ENCODE results near the gene PARVG.

The PARVG gene

DNA sequence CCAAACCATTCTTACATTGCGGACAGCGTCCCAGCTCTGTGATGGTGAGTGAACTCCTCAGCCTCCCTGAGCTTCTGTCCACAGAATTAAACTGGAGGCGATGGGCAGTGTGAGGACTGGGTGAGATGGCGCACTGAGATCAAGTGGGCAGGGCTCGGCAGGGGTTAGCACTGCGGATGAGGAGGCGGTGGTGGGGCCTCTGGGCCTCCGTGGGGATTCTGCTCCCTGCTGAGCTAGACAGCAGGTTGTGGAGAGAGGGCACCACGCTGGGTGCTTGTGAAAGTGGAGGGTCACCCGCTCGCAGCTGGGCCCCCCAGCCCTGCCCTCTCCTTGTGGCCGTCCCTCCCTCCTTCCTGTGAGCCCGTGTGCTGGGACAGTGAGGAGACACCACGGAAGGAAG lies 25.6 kb upstream of the PARVG start:
- no peak for DNase-seq

DNA sequence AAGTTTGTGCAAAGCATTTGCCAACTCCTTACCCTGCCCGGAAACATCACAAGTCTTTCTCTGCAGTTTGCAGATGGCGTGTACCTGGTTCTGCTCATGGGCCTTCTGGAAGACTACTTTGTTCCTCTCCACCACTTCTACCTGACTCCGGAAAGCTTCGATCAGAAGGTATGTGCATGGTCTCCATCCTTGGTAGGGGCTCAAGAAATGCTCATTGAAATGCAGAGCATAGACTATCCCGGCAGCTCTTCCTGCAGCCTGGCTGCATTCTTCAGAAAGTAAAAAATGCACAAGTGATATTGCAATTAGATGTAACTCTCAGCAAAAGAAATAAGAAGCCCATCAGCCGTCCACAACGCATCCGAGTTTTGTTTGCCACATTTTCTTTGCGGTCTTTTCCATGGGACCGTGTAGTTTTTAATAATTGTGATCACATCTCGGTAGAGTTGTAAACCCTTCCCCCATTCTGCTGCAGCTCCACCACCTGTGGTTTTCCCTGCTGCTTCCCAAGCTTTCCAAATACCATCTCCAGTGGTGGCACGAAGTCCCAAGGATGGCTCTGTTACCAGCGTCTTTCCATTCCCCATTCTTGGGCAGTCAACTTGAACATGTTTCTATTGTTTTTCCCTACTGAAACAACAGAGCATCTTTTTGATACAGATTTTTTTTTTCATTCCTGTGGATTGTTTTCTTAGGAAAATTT lies 22.7 kb upstream of the PARVG start:
- no peak for DNase-seq

DNA sequence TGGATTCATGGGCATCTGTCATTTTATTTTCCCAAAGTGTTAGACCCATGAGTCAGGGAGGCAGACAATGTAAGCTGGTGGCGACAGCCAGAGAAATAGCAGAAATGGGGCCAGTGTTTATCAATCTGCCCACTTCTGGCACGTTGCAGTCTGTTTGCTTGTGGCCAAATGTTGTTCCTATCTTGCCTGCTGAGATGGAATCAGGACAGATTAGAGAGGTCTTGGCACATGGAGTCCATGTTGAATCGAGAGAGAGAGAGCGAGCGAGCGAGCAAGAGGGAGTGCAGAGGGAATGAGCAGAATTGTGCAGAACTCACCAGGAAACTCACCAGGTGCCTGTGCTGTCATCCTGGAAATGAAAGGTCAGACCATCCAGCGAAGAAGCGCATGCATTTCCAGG lies 21.9 kb upstream of the PARVG start:
- DNase-seq: no peak

DNA sequence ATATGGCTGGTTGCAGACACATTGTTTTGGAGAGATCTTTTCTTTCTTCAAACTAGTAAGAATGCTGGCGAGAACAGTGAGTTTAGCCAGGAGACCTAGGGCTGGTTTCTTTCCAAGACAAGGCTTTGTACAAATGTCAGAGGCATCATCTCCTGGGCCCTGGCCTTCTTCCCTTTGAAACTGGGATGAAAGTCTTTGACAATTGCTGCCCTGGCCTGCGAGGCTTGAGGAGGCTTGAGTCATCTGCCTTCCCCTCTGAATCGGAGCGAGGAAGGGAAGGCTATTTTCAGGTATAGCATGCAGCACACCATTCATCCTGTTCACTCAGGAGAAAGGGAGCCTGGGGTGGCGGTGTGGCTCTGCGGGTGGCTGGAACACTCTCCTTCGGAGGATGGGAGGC lies 21.5 kb upstream of the PARVG start:
- DNase-seq: no peak

- no peak for DNase-seq
These were observed 20.9 kb upstream of the PARVG start for GRCh38 chr22:44159811-44160210.

DNA sequence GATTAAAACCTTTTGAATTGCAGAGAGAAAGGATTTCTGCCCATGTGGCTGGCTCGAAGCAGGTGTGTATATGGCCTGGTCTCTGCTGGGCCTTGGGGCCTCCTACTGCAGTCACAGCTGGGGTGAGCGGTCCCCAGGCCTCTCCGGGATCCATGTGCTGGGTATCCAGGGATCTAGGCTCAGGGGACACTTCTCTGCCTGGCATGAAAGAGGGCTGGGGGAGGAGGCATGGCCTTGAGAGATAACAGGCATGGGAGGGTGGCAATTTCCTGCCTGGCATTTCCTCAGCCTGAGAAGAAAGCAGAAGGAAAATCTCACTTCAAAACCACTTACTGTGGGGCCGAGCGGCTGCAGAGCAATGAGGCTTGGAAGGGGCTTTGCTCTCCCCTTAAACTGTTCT lies 20.3 kb upstream of the PARVG start:
- DNase-seq: no peak

GRCh38 chr22:44161673-44162072 lies 19.1 kb upstream of the PARVG start:
- DNase-seq: no peak

DNA sequence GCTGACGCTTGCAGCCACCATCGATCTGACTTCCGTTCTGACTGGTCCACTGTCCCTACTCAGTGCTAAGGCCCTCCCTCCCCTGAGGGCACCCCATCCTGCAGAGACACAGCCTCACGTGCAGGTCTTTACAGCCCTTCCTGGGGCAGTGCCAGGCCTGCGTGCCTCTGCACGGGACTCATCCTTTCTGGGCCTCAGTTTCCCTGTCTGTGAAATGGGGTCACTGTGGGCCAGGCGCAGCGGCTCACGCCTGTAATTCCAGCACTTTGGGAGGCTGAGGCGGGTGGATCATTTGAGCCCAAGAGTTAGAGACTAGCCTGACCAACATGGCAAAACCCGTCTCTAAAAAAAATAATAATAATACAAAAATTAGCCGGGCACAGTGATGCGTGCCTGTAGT lies 17.8 kb upstream of the PARVG start:
- no peak for DNase-seq

DNA sequence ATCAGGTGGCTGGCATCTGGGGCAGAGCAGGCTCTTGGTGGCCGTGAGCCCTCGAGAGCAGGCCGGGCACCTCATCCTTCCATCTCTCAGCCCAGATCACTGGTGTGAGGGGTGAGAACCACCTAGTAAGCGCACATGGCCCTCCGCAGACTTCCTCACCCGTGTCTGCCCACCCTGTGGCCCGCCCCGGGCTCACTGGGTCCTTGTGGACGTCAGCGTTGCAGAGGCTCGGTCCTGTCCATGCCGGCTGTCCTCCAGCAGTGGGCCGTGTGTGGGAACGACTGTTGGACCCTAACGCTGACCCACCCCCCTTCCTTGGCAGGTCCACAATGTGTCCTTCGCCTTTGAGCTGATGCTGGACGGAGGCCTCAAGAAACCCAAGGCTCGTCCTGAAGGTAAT lies 17.2 kb upstream of the PARVG start:
- DNase-seq: no peak

GRCh38 chr22:44164031-44164430 lies 16.7 kb upstream of the PARVG start:
- DNase-seq: no peak

DNA sequence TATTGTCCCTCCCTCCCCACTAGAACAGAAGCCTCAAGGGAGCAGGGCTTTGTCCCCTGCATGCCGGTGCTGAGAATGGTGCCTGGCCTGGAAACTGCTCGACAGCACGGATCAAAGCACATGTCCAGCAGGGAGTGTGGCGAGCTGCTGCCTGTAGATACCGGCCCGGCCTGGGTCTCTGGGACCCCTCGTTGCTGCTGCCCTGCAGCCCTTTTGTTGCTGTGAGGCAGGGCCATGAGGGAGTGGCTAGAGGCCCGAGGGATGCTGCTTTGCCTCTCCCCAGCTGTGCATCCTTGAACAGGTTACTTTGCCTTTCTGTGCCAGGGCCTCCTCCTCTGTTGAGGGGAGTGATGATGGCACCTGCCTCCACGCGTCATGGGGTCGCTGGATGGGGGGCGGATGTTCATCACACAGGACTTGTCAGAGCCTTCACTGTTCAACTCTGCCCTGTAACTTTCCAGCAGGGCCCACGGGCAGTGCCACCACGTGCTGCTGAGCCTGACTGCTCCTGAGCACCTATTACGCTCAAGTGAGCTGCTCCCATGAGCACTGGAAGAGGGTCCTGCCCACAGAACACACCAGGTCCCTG lies 15.3 kb upstream of the PARVG start:
- DNase-seq: no peak

DNA sequence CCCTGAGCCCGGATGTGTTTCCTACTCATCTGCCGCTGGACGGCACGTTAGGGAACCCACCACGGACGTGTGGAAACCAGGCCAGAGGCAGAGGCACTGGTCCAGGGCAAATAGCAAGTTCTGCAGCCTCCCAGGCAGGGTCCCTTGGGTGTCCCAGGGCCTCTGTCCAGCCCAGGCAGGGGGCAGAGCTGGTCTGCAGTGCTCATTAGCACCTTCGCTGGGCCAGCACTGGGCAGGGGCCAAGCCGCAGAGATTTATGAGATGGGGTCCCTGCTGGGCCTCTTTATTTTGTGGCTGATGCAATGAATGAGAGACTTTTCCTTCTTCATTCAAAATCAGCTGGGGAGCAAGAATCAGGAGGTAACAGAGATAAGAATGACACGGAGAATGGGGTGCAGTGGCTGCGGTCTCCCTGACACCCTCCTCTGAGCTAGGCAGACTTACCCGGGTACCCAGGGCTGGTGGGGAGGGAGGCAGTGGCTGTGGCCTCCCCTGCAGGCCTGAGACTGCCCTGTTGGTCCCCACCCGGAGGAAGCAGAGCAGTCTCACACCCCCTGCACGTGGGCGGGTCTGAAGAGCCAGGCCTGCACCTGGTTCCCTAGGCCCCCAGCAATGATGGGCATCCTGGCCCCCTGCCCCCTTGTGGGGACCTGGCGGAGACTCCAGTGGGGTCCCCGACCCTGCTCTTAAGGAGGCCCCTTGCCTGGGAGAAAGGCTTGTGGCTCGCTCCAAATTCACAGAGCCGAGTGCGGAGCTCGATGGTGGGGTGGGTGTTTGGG lies 14.0 kb upstream of the PARVG start:
- no peak for DNase-seq

GRCh38 chr22:44167501-44167900 lies 13.2 kb upstream of the PARVG start:
- DNase-seq: no peak

DNA sequence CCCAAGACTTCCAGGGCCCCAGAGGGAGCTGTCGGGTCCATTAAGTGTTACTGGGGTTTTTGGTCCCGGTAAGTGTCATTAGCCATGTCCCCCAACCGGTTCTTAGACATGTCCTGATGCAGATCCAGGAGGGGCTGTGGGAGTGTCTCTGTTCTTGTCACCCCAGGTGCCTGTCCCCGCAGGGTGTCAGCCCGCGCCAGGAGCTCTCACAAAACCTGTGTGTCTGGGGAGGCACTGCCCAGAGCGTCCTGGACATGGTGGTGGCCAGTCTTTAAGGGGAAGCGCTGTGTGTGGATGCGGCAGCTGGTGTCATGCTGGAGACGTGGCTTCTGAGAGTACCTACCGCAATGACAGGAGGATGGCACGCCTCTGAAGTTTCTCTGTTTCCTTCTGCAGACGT lies 12.5 kb upstream of the PARVG start:
- DNase-seq: no peak

GRCh38 chr22:44170470-44170869 lies 10.3 kb upstream of the PARVG start:
- no peak for DNase-seq

DNA sequence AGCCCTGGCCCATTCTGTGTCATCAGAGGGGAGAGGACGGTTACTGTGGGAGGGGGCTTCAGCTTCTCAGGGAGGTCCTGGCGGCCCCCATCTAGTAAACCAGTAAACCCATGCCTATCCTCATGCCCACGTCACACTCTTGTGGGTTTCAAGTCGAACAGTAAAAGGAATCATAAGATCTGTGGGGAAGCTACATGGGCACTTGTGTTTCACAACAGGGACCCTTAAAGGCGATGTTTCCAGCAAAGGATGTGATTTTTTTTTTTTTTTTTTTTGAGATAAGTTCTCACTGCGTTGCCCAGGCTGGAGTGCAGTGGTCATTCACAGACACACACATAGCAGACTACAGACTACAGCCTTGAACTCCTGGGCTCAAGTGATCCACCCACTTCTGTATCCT lies 9.2 kb upstream of the PARVG start:
- DNase-seq: no peak

- no peak for DNase-seq
These were observed 8.2 kb upstream of the PARVG start for GRCh38 chr22:44172370-44173108.

DNA sequence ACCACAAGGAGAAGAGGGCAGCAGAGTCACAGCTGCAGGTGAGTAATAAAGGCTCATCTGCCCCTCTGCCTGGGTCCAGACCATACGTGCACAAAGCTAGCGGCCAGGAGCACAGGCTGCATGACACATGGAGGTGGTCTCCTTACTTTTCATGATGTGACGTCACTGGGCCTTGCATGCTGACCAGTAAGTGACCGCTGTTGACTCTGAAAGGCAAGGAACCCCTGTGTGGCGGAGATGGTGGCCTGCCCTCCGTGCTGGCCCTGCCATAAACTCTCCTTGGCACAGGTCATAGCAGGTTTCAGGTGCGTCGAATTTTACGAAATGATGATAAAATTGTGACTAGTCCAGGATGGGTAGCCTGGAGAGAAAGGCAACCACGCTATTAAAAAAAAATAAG lies 7.6 kb upstream of the PARVG start:
- no peak for DNase-seq

- no peak for DNase-seq
These were observed 5.0 kb upstream of the PARVG start for GRCh38 chr22:44175676-44176075.

DNA sequence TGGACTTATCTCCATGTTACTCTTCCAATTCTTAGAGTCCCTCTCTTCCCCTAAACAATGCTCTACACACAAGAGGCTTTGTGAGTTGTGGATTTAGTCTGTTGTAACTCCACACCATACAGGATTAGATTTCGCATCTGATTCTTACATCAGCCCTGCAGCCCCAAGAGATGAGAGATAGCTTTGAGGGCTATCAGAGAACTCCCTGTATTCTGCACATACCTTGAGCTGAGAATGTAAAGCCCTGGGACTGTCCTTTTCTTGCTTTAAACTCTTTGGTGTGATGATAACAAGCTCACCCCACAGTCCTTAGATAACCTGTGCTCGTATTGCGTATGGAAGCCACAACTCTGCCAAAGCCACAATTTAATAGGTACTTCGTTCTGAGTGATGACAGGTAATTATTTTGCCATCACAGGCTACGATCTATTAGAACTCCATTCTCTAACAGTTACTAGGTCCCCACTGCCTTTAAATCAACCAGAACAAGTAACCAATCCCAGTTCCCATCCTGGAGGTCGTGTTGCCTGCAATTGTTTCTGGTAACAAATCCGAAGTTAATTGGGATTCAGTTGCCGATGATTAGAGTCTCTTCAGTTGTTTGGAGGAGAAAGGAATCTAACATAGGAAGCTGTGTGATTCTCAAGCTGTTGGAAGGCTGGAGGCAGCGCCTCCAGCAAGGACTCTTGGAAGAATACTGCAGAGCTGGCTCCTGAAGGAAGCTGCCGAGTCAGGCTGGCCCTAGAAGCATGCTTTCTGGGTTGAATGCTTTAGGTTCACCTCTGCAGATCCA lies 1.3 kb upstream of the PARVG start:
- no peak for DNase-seq

DNA sequence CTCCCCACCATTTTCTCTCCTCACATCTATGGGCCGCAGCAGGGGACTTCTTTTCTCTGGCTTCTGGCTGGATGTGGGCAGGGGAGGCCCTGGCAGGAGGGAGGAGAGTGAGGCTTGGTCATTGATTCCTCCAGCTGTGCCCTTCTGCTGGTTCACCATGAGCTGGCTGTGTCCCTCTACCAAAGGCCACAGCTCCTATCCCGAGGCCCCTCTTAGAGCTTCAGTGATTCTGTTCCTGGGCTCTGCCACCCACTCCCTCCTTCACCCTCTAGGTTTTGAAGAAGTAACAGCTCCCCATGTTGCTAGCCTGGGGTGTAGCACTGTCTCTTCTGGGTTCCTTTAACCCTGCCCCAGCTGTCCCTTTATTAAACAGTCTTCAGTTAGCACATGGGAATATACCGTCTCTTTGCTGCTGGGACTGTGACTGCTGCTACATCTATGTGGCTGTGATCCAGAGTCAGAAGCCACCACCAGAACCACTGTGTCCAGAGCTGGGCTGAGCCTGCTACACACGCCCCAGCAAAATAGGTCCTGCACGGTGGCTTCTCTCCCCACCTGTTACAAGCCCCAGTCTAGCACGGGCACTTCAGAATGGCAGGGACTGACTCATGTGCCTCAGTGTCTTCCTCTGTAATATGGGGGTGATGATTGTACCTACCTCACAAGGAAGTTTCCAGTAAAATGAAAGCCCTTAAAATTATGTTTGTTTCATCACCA lies 578 bp upstream of the PARVG start:
- no peak for DNase-seq

Measured in GOT3 (cell line).